NCI-H187 (cell line): ENCODE measurements around the gene ELN.
"Not testable (repeated sequence)": the region's sequence is repeated elsewhere in the genome, so short reads cannot be mapped to it uniquely, and the experiment has no call there.

ENCODE experiments used
- DNase-seq, 2 experiments: peaks; one replicate each; lab custom pipeline; 2025; lab: John Stamatoyannopoulos, UW

Gene ELN

DNA sequence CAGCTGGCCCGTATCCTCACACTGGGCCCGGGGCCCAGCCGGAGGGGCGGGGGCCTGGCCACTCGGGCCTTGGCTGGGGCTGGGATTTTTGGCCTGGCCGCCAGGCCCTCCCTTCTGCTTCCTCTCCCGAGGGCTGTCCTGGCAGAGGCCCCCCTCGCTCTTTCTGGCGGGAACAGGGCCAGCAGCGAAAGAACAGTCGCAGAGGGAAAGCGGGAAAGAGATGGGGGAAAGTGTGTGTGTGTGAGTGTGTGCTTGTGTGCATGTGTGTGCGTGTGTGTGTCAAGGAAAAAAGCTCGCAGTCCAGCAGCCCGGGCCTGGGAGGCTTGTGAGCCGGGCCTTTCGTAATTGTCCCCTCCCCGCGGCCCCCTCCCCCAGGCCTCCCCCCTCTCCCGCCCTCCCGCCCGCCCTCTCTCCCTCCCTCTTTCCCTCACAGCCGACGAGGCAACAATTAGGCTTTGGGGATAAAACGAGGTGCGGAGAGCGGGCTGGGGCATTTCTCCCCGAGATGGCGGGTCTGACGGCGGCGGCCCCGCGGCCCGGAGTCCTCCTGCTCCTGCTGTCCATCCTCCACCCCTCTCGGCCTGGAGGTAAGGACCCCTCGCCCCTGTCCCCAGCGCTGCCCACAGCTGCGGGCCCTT is at the start of gene ELN:
Gene ELN, plus strand, starts transcription at position 491 of the 638 bp plus-strand sequence. Its CDS starts 15 bp downstream, at position 506.
- no peak for DNase-seq

DNA sequence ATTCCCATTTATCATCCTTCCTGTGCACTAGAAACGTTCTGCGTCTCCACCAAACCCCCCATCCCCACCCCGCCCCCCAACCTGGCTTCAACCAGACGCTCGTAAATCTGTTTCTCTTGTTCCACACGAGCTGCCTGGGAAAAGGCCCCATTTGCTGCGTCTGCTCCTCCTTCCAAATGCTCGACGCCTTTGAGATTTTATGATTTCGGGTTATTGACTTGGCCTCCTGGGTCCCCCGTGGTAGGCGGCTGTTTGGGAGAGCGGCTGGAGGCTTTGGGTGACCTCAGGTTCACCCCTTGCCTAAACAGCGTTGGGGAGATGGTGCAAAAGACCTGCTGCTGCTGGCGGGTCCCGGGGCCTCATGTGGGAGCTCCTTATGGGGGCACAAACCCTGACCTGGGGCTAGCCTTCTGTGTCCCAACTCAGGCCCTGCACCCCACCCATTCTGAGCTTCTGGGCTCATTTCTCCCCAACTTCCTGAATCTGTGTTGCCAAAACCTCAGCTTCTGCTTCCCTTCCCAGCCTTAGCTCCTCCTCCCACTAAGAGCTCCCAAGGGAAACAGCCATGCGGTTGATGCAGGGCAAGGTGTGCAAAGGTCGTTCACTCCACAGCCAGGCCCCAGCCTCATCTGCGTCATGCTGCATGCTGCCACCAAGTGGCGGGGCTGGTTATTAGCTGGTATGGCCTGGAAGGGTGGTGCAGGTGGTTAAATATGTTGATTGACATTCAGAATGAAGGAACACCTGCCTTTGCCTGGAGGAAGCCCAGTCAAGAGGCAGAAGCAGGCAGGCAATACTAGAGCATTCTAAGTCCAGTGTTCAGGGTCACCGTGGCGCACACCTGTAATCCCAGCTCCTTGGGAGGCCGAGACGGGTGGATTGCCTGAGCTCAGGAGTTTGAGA is 49.1 kb upstream of the ELN start:
- DNase-seq = peak; percentile 78 to 87

DNA sequence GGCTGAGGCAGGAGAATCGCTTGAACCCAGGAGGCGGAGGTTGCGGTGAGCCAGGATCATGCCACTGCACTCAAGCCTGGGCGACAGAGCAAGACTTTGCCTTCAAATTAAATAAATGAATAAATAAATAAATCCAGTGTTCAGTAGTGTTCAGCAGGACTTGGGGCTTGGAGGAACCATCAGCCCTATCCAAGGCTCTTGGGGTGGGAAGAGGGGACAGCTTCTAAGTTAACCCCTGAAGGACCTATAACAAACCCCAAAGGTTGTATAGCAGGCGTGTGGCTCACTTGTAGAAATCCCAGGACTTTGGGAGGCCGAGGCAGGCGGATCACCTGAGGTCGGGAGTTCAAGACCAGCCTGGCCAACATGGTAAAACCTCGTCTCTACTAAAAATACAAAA is 48.3 kb upstream of the ELN start:
- DNase-seq = not testable (repeated sequence)

DNA sequence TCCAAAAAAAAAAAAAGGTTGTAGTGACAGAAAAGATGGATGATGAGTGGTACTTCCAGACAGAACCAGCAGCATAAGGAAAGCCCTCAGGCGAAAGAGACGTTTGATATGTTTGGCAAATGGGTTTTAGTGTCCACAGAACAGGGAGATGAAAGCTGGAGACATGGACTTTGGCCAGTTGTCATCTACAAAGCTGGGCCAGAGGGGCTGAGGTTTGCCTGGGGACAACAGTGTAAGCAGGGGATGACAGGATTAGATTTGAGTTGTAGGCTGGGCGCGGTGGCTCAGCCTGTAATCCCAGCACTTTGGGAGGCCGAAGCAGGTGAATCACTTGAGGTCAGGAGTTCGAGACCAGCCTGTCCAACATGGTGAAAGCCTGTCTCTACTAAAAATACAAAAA is 47.8 kb upstream of the ELN start:
- no peak for DNase-seq

DNA sequence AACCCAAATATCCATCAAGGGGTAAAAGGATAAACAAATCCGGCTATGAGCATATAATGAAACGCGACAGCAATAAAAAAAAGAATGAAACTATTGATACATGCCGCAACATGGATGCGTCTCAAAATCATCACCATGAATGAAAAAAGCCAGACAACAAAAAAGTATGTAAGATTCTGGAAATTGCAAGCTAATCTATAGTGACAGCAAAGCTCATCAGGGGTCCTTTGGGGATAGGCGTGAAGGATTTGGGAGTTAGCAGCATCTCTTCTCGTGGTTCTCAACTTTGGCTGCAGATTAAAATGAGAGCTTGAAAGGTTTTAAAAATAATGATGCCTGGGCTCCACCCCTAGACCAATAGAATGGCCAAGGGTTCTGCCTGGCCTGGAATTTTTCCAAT is 46.0 kb upstream of the ELN start:
- DNase-seq = no peak

DNA sequence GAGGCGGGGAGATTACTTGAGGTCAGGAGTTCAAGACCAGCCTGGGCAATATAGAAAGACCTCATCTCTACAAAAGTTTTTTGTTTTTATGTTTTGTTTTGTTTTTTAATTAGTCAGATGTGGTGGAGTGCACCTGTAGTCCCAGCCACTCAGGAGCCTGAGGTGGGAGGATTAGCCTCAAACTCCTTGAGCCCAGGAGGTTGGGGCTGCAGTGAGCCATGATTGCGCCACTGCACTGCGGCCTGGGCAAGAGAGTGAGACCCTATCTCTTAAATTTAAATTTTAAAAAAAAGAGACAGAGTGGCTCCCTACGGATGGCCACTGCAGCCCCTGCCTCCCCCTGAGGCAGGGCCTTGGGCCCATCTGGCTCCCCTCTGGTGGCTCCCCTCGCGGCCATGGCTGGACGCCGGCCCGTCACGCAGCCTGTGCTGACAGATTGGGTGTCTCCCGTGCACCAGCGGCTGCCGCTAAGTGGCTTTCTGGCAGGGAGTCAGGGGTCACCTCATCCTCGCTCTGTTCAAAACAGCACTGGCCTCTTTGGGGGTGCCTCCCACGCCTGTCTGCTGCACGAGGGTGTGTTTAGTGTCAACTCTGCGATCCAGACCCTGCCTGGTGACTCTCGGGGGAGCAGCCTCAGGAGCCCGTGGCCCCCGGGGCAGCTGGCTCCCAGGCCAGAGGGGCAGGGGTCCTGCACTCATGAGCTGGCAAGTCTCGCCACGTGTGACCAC is 44.4 kb upstream of the ELN start:
- DNase-seq = no peak

DNA sequence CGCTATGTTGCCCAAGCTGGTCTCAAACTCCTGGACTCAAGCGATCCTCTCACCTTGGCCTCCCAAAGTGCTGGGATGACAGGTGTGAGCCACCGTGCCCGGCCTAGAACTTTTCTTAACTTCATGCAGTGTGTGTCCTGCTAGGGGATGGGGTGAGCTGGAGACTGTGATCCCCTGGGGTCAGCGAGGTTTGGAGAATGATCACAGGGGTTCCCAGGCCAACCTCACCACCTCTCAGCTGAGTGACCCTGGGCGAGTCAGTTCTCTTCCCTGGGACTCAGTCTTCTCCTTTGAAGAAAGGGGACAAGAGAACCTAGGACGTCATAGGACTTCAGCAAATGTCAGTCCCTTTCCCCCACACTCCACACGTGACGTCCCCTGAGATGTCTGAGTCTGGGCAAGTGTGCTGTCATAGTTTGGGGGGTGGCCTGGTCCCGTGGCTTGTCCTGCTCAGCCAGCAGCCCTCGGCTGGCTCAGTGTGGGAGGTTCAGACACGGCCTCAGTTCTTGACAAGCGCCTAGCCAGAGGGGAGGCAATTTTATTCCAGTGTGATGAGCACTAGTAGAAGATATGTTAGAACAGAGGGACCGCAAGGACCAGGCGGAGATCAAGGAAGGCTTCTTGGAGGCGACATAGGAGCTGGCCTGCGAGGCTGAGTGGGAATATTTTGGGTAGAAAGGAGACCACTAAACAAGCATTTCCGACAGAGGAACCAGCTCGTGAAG is 43.3 kb upstream of the ELN start:
- DNase-seq = no peak

DNA sequence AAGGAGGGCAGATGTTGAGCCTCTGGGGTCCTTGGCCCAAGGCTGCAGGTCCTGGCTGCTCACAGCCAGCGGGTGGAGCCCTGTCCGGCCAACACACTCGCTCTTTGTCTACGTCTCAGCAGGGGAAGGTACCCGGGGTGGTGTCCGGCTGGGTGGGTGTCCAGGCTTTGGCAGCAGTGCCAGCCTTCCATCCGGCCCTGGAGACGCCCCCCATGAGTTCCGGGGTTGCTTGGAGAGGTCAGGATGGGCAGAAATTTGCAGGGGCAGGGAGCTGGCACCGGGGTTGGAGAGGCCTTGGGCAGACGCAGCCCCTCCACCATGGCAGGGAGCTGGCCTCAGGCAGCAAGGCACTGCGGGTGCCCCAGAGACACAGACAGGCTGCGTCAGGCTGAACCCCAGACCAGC is 42.2 kb upstream of the ELN start:
- DNase-seq = no peak

DNA sequence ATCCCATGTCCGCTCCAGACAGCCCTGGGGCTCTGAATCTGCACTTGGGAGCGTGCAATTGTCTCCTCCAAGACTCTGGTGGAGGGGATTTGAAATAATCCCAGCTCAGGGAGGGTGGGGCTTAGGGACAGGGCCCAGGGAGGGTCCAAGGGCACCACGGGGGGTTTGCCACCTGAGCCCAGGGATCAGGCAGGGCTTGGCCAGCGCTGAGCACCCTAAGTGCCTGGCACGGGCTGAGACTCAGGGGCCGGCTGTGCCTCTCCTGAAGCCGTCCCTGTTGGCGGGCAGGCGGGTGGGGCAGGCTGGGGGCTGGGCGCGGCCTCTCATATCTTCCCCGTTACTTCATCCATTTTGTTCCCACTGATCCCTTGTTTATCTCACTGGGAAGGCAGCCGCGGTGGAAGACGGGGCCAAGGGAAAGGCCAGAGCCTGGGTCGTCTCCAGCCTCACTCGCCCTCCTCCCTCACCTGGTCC is 41.8 kb upstream of the ELN start:
- no peak for DNase-seq

DNA sequence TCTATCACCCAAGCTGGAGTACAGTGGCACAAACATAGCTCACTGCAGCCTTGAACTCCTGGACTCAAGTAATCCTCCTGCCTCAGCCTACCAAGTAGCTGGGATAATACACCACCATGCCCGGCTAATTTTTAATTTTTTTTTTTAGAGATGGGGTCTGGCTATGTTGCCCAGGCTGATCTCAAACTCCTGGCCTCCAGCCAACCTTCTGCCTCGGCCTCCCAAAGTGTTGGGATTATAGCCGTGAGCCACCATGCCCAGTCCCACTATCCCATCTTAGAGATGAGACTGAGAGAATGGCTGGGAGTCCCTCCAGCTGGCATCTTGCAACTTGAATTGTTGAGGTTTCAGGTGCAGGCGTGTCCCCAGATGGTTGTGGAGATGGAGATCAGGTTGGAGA is 40.7 kb upstream of the ELN start:
- no peak for DNase-seq

DNA sequence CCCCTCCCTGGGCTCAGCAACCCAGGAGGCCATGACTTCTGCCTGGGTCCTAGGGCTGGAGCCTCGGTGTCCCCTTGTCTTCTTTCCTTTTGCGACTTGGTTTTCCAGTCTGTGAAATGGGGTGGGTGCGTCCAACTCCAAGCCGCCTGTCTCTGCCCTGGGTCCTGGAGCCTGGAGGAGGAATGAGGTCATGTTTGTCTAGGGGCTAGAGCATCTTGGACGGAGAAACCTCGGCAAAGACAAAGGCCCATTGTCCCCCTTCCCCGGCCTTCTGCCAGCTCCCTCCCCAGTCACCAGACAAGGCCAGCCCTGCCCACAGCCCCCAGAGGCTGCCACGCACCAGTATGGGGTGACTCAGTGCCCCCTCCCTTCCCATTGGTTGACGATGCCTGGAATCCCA is 39.8 kb upstream of the ELN start:
- DNase-seq = no peak

DNA sequence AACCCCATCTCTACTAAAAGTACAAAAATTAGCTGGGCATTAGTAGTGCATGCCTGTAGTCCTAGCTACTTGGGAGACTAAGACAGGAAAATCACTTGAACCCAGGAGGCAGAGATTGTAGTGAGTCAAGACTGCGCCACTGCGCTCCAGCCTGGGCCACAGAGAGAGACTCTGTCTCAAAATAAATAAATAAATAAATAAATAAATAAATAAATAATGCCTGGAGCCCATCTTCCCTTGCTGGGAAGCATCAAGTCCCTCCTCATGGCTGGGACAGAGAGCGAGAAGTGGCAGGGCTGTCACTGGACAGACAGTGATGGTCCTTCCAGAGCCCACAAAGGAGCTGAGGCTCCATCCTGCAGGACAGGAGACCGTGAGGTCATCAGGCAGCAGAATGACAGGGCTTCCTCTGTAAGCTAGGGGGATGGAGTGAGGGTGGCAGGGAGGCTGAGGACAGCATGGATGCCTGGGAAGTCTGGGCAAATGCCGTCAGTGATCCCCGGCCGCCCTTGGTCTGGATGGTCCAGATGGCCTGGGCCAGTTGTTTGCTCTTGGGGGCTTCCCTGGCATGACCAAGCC is 36.4 kb upstream of the ELN start:
- DNase-seq = no peak

DNA sequence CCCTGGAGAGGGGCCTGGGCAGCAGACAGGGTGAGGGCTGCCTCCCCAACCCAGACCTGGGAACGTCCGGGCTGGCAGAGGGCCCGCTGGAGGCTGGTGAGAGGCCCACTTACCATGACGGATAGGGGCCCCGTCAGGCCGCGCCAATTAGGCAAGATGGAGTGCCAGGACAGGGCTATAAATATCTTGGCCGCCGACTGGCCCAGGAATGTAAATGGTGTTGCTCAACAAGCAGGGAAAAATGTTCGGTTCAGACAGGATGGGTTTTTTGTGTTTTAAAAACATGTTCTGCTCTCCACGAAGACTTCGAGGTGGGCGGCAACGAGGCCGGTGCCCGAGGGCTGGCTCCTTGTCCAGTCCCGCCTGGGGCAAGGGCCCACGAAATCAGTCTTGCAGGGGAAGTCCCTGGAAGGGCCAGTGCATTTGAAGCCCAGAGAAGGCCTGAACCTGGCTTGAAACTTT is 35.8 kb upstream of the ELN start:
- DNase-seq = no peak

DNA sequence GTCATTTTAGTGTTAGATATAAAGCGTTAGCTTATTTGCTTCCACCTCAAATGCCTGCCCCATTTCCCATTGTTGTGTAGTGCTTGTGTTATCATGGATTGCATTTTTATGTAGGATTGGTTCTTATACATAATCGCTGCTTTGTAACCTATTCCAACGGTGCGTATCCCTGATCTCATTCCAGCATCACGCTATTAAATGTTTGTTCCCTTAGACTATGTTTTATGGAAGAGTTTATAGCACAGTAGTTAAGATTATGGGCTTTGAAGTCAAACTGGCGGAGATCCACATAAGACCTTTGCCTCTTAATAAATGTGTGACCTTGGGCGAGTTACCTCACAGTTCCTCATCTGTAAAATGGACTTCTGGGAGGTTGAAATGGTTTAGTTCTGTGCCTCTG is 34.0 kb upstream of the ELN start:
- no peak for DNase-seq

DNA sequence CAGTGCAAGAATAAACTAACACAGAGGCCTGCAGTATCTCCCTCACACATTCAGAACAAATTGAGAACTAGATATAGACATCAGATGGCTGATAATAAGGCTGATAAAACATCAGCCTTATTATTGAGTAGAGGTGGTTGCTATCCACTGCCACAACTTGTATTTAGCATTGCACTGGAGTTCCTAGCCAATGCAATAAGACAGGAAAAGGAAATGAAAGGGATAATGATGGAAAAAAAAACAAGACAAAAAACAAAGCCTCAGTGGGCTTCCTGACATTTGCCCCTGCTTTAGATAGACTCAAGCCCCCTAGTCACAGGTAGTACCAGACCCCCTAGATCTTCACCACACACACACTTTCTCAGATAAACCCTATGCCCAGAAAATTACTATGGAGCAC is 33.2 kb upstream of the ELN start:
- DNase-seq = no peak

DNA sequence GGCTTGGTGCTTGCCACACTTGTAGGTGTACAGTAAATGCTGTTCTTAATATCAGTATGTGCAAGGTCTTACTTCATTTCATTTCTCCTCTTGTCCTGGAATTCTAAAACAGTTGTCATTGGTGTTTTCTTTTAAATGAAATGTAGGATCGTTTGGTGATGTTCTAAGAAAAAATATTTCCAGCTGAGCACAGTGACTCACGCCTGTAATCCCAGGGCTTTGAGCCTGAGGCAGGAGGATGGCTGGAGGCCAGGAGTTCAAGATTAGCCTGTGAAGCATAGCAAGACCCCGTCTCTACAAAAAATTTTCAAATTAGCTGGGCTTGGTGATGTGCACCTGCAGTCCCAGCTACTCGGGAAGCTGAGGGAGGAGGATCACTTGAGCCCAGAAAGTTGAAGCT is 32.6 kb upstream of the ELN start:
- DNase-seq = no peak

DNA sequence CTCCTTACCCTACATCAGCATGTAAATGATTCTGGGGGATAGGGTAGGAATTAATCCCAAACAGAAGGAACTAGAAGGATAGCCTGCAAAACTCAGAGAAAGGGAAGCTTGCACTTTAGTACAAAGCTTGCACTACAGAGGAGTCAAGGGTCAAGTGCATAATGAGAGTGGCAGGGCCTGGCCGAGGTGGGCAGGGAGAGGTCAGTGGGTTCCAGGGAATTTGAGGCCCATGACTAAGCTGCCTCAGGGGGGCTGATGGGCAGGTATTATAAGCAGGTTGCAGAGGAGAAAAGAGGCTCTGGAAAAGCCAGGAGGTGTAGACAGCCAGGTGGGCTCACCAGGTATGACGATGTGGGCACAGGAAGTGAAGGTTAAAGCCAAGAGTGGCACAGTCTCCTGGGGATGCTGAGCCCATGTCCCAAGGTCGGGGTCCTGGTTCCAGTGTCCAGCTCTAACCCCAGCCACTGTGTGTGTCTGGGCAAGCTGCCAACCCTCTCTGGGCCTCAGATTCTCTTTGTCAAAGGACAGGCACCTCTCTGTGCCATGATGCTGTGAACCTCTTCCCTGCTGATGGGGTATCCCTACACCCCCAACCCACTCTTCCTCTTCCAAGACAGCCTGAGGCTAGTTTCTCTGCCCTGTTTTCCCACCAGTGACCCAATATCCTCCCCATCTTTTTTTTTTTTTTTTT is 32.0 kb upstream of the ELN start:
- no peak for DNase-seq

DNA sequence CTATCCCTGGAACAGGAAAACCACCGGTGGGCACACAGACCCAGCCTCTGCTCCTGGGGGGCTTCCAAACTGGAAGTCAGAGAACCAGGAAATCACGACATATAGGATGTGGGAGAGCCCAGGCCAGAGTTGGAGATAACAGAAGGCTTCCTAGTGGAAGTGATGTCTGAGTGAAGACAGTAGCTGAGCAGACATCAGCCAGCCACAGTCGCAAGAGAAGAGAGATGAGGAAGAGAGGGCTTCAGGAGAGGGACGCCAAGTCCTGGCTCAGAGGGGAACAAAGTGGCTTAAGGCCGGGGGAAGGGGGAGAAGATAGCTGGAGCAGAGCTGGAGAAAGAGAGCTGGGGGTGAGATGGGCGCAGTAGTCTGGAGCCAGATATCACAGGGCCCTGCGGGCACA is 30.9 kb upstream of the ELN start:
- DNase-seq = no peak

DNA sequence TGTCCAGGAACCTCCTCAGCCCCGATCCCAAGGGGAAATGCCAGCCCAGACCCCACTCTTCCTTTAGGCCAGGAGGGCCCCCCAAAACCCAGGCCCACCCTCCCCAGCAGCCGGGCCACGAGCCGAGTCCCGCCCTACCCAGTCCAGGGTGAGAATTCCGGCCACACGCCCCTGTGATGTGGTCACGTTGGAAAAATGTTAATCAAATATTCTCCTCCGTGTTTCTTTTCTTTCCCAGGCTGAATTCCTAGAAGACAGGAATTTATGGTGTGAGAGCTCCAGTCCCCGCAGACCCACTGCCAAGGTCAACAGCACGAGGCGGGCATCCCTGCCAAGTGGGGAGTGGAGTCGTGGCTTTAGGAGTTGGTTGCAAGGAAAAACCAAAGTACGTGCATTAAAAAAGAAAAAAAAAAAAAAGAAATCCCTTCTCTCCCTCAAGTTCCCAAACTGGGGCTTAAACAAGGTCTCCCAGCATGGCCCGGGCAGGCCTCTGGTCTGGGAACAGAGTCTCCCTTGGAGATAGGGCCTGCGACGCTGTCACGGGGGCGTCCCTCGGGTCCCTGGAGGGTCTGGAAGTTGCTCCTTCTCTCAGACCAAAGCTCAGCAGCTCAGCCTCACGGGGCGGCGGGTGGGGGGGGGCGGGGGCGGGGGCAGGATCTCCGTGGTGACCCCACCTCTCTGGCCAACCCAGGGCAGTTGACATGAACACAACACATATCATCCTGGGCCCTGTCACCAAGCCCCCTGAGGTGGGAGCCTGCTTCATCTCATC is 28.1 kb upstream of the ELN start:
- DNase-seq = no peak

DNA sequence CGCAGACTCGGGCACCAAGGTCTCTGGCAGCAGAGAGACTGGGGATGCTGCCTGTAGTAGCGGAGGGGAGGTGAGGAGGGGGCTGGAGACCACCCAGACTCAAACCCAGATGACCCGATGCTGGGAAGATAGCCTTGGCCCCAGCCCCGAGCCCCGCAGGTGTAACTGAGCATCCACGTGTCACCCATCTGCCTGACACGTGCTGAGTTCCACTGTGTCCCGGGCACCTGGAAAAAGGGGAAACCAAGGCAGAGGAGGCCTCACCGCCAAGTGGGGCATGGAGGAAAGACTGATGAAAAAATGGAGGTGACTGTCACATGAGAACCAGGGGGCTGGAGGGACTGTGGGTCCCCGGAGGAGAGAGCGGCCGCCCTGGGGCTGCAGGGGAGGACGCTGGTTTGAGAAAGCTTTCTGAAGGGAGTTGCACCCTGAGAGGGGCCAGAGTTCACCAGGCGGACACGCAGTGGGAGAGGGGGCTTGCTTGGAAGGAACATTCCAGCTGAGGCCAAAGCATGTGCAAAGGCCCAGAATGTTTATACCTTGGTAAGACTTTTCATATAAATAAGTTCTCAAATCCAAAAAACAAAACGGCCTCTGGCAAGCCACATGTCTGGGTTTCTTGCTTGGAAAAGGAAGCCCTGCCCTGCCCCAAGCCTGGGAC is 27.4 kb upstream of the ELN start:
- no peak for DNase-seq
